Measurements from ENCODE around the gene ECM1.

The ECM1 gene

GRCh38 chr1:150557813-150558212, 49.9 kb downstream of the ECM1 start:
- no peak for DNase-seq (ENCODE audit: low read depth in 2 of 3, low spot score in 1 of 3)

GRCh38 chr1:150558303-150558704, 50.4 kb downstream of the ECM1 start:
- DNase-seq (ENCODE audit: low read depth in 2 of 3, low spot score in 1 of 3) = no peak

- DNase-seq (ENCODE audit: low read depth in 2 of 3, low spot score in 1 of 3) = no peak
Observed at GRCh38 chr1:150558761-150559655, 51.1 kb downstream of the ECM1 start.

- DNase-seq (ENCODE audit: low read depth in 2 of 3, low spot score in 1 of 3) = no peak
Observed at GRCh38 chr1:150559656-150560010, 51.7 kb downstream of the ECM1 start.

GRCh38 chr1:150560011-150560438, 52.1 kb downstream of the ECM1 start:
- DNase-seq (ENCODE audit: low read depth in 2 of 3, low spot score in 1 of 3) = peak; percentile 63 to 84 (median 67)

GRCh38 chr1:150560576-150561253, 52.8 kb downstream of the ECM1 start:
- peak; percentile 78 to 88 (median 85) for DNase-seq (ENCODE audit: low read depth in 2 of 3, low spot score in 1 of 3)

- DNase-seq (ENCODE audit: low read depth in 2 of 3, low spot score in 1 of 3) = peak in 2 of 3 donors; percentile 52 to 71
Observed at GRCh38 chr1:150561254-150561973, 53.5 kb downstream of the ECM1 start.

- peak; percentile 85 to 88 (median 86) for DNase-seq (ENCODE audit: low read depth in 2 of 3, low spot score in 1 of 3)
Observed at GRCh38 chr1:150561974-150562445, 54.1 kb downstream of the ECM1 start.

GRCh38 chr1:150562446-150563339, 54.8 kb downstream of the ECM1 start:
- DNase-seq (ENCODE audit: low read depth in 2 of 3, low spot score in 1 of 3) = peak; percentile 69 to 76 (median 74)
